OCI-M2 (cell line): ENCODE measurements around the gene PDXP.
"Not testable (repeated sequence)": the region's sequence is repeated elsewhere in the genome, so short reads cannot be mapped to it uniquely, and the experiment has no call there.

Experiments used
- DNase-seq: peaks from one replicate; lab custom pipeline; 2025; ENCODE audit not compliant: unreplicated experiment; lab: John Stamatoyannopoulos, UW

The PDXP gene

DNA sequence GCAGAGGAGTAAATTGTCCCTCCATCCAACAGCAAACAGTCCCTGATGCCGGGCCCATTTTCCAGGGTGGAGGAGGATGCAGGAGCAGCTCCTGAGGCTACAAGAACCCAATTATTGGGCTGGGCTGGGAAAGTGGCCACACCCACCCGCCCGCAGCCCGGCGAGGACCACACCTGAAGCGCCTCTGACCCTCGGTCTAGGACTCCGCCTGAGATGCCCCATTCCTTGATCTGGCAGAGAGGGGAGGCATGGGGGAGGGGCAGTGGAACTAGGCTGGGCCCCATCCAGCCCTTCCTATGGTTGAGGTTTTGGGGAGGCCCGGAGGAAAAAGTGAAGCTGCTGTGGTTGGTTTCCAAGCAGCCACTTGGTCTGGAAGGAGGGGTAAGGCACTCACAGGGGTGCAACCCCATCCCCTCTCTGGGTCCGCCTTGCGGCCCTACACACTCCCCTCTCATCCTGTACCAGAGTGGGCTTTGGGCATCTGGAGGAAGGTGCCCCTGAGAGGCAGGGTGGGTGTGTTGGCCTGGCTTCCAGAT, 14.5 kb downstream of the PDXP start:
- no peak for DNase-seq

- no peak for DNase-seq
These were observed 15.7 kb downstream of the PDXP start for GRCh38 chr22:37674248-37674647.

GRCh38 chr22:37674951-37675929, 16.7 kb downstream of the PDXP start, which contains the start of gene LGALS1:
Gene LGALS1, plus strand, starts transcription at chr22:37675636. Its CDS starts 67 bp downstream, at chr22:37675703.
- DNase-seq: no peak

DNA sequence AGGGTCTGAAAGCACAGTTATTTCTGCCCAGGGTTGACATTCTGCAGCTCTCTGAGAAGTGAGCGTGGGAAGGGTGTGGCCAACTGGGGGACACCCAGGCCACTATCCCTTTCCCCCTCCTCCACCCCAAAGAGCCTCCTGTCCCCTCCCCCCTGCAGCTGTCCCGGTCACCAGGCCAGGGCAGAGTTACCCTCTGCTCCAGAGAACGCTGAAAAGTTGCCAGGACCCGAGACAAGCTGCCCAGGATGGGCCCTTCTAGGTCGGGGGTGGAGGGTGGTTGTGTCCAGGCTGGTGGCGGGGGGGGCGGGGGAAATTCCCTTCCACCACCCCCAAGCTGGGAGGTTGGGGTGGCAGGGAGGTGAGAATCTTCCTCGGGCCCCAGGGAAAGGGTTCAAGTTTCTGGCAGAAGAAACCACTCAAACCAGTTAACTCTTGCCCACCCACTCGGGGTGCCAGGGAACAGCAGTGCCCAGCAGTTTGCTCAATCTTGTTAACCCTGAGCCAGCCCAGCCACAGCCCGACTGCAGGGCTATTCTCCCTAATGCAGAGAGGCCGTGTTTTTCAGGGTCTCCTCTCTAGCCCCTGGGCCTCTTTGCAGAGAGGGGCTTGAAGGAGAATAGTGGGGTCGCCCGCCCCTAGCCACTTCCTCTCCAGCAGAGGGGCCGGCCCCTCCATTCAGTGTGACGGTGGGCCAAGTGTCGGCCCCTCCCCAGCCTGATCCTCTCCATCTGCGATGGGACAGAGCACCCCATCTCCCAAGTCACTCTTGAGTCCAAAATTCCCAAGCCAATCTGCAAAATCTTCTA, 17.6 kb downstream of the PDXP start:
- no peak for DNase-seq

- DNase-seq: peak; percentile 70
These were observed 18.4 kb downstream of the PDXP start for GRCh38 chr22:37676736-37677492.

GRCh38 chr22:37677493-37677974, 19.0 kb downstream of the PDXP start:
- no peak for DNase-seq

DNA sequence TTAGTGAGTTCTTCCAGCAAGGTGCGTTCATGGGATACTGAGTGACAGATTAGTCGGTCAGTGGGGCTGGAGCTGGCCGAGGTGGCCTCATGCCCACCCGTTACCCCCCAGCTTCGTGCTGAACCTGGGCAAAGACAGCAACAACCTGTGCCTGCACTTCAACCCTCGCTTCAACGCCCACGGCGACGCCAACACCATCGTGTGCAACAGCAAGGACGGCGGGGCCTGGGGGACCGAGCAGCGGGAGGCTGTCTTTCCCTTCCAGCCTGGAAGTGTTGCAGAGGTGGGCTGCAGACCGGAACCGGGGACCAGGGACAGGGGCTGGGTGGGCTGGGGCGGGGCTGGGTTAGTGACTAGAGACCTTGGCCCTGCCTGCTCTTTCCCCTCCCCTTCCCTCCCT, 19.8 kb downstream of the PDXP start:
- no peak for DNase-seq

DNA sequence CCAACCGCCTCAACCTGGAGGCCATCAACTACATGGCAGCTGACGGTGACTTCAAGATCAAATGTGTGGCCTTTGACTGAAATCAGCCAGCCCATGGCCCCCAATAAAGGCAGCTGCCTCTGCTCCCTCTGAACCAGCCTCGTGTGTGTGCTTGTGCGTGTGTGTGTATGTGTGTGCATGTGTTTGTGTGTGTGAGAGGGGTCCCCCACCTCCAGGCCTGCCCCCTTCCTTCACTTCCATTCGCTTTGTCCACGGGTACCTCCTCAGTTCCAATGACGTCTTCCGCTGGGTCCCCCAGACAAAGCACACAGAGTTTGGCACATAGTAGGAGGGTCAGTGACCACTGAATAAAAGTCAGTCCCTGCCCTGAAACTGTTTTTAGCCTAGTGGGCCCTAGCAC, 21.1 kb downstream of the PDXP start:
- DNase-seq: no peak

DNA sequence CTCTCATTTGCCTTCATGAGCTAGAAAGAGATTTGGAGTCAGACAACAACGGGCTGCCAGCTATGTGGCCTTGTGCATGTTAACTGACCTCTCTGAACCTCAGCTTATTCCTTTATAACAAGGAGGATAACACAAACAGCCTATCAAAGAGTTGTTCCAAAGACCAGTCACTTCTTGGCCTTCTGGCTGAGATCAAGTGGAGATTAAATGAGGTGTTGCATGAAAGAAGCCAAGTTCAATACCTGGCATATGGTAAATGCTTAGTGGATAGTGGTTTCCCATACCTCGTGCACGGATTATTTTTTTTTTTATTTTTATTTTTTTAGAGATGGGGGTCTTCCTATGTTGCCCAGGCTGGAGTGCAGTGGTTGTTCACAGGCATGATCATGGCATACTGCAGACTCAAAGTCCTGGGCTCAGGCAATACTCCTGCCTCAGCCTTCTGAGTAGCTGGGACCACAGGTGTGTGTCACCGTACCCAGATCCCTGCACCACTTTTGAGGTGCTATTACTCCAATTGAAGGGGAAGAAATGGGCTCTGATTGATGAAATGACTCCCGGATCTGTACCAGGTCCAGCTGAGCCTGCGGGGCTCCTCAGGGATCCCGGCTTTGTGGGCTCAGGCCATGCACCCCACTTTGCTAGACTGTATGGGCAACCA, 21.8 kb downstream of the PDXP start:
- DNase-seq: no peak

GRCh38 chr22:37681001-37681424, 22.5 kb downstream of the PDXP start:
- DNase-seq: no peak

DNA sequence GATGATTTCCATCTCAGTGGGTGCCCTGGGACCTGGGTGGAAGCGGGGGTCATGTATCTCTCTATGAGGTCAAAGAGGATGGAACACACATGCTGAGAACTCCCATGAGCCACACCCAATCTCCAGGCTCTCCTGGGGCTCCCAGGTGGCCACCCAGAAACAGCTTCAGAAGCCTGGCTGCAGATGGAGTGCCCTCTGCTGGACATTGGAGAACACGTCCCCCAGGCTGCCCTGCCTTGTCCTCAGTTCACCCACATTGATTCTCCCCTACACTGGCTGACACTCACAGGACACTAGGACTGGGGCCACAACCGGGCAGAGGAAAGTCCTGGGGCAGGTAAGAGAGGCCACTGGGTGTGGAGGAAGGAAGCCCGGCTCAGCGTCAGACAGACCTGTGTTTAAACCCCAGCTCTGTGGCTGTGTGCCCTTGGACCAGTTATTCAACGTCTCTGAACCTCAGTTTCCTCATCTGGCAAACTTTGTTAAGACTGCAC, 23.1 kb downstream of the PDXP start:
- DNase-seq: no peak

- no peak for DNase-seq
These were observed 26.5 kb downstream of the PDXP start for GRCh38 chr22:37684803-37685615.

DNA sequence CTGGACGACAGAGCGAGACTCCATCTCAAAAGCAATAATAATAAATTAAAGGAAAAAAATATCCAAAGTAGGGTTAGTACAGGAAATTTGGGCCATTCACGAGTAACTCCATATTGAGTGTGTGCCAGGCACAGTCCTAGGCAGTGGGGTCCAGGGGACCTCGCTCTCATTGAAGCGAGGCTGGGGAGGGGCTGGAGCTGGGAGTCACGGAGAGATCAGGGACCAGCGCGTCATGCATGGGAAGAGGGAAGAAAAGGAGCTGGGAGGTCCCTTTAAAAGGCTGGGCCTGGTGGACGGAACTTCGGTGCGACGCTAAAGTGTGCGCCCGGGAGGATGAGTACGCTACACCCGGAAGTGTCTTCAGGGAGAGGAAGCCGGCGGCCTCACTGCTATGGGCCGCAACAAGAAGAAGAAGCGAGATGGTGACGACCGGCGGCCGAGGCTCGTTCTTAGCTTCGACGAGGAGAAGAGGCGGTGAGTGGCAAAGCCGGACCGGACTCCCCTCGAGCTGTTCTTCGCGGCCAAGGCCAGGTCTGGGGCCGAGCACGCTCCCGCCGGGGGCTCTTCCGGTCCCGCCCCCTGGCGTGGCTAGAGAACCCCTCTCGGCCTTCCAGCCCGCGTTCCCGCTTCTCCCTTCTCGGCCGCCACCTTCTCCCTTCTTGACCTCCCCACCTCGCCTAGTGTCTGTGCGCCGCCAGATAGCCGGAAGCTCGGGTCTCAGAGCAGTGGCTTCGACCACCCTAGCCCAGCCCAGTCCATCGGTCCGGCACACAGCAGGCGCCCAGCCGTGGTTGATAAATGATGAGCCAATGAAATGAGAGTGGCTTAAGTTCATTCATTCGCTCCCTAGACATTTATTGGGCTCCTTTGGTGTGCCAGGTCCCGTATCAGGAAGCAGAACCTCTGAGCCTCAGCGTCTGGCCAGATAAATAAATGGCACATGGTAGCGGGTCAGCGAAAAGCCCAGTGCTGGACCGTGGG, 27.8 kb downstream of the PDXP start, which contains the start of gene NOL12:
TSS of gene NOL12 (plus strand) at position 342 of the 981 bp plus-strand sequence. CDS start at position 392, 50 bp downstream.
- DNase-seq: peak; percentile 84

- no peak for DNase-seq
These were observed 31.9 kb downstream of the PDXP start for GRCh38 chr22:37690407-37690806.

- no peak for DNase-seq
These were observed 32.5 kb downstream of the PDXP start for GRCh38 chr22:37690901-37691504.

GRCh38 chr22:37692627-37693285, 34.2 kb downstream of the PDXP start:
- no peak for DNase-seq

DNA sequence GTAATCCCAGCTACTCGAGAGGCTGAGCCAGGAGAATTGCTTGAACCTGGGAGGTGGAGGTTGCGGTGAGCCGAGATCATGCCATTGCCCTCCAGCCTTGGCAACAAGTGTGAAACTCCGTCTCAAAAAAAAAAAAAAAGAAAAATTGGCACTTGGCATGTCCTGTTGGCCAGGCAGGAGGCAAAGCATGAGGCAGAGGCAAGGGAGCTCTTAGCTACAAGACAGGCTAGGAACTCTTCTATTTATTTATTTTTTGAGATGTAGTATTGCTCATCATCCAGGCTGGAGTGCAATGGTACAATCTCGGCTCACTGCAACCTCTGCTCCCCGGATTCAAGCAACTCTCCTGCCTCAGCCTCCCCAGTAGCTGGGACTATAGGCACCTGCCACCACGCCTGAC, 35.6 kb downstream of the PDXP start:
- not testable (repeated sequence) for DNase-seq
